ENCODE results near the gene NOS2. TPM values are rescaled to one million over a fixed set of nuclear protein-coding genes. Genes with fewer than 3 reads are reported as not detected.

NOS2 gene
- polyA plus RNA-seq, 1 donor from 2014 or later = 0.53 TPM

DNA sequence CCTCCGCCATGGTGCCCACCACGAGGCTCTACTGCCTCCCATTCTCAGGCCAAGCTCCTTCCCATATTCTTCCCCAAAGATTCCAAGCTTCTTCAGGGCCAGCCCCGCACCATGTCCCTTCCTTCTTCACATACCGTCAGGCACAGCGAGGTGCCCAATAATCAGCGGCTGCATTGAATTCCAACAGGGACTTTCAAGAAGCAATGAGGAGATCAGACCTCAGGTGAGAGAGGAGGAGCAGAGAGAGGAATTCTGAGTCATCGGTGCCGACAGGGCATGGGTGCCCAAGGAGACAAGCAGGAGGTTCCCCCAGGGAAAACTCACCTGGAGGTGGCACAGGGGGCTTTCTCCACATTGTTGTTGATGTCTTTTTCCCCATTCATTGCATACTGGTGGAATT, 2.0 kb downstream of the NOS2 start:
- Histone ChIP-seq H3F3A (ENCODE audit: insufficient read depth, low read length, poor library complexity, severe bottlenecking) (no peaks in the 10 kb centered on the region), H3K4me3 (ENCODE audit: low read length) (no peak overlapping the region), H3K9me2 (ENCODE audit: insufficient read depth, low read length) (no peaks in the 10 kb centered on the region), H3K27ac (ENCODE audit: low read length) (no peak overlapping the region), H2AFZ (ENCODE audit: low read depth, low read length) (no peak overlapping the region), H3K79me2 (replicated peaks; ENCODE audit: insufficient read depth, low read length) (no peaks in the 10 kb centered on the region), H3K27me3 (ENCODE audit: insufficient read depth, low read depth, low read length) (peaks cover 5% of the 10 kb centered on the region), H4K20me1 (ENCODE audit: insufficient read depth) (no peaks in the 10 kb centered on the region), H3K36me3 (ENCODE audit: insufficient read depth, low read length) (no peaks in the 10 kb centered on the region), H3K9me3 (ENCODE audit: low read length) (no peaks in the 10 kb centered on the region), H3K4me2 (ENCODE audit: low read length) (no peak overlapping the region), H3K9ac (ENCODE audit: low read length) (no peak overlapping the region)
- TF ChIP-seq, protein P1, sequence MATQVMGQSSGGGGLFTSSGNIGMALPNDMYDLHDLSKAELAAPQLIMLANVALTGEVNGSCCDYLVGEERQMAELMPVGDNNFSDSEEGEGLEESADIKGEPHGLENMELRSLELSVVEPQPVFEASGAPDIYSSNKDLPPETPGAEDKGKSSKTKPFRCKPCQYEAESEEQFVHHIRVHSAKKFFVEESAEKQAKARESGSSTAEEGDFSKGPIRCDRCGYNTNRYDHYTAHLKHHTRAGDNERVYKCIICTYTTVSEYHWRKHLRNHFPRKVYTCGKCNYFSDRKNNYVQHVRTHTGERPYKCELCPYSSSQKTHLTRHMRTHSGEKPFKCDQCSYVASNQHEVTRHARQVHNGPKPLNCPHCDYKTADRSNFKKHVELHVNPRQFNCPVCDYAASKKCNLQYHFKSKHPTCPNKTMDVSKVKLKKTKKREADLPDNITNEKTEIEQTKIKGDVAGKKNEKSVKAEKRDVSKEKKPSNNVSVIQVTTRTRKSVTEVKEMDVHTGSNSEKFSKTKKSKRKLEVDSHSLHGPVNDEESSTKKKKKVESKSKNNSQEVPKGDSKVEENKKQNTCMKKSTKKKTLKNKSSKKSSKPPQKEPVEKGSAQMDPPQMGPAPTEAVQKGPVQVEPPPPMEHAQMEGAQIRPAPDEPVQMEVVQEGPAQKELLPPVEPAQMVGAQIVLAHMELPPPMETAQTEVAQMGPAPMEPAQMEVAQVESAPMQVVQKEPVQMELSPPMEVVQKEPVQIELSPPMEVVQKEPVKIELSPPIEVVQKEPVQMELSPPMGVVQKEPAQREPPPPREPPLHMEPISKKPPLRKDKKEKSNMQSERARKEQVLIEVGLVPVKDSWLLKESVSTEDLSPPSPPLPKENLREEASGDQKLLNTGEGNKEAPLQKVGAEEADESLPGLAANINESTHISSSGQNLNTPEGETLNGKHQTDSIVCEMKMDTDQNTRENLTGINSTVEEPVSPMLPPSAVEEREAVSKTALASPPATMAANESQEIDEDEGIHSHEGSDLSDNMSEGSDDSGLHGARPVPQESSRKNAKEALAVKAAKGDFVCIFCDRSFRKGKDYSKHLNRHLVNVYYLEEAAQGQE (IDR thresholded peaks at IDR 0.05; ENCODE audit: borderline replicate concordance) = no peak
- TF ChIP-seq MXI1 (conservative IDR thresholded peaks at IDR 0.05; ENCODE audit: poor library complexity, severe bottlenecking) (no peak), SMC3 (conservative IDR thresholded peaks at IDR 0.05; ENCODE audit: poor library complexity) (no peak), POLR2AphosphoS5 (IDR thresholded peaks at IDR 0.05) (no peak), EP300 (conservative IDR thresholded peaks at IDR 0.05; ENCODE audit: poor library complexity, severe bottlenecking) (no peak), EZH2 (IDR thresholded peaks at IDR 0.05; ENCODE audit: borderline replicate concordance, insufficient read depth, low read length, poor library complexity, severe bottlenecking) (no peak), RAD21 (conservative IDR thresholded peaks at IDR 0.05) (no peak), TAF1 (IDR thresholded peaks at IDR 0.05; ENCODE audit: low read depth) (no peak)
- TF ChIP-seq, protein P2, sequence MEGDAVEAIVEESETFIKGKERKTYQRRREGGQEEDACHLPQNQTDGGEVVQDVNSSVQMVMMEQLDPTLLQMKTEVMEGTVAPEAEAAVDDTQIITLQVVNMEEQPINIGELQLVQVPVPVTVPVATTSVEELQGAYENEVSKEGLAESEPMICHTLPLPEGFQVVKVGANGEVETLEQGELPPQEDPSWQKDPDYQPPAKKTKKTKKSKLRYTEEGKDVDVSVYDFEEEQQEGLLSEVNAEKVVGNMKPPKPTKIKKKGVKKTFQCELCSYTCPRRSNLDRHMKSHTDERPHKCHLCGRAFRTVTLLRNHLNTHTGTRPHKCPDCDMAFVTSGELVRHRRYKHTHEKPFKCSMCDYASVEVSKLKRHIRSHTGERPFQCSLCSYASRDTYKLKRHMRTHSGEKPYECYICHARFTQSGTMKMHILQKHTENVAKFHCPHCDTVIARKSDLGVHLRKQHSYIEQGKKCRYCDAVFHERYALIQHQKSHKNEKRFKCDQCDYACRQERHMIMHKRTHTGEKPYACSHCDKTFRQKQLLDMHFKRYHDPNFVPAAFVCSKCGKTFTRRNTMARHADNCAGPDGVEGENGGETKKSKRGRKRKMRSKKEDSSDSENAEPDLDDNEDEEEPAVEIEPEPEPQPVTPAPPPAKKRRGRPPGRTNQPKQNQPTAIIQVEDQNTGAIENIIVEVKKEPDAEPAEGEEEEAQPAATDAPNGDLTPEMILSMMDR (IDR thresholded peaks at IDR 0.05; ENCODE audit: poor library complexity, severe bottlenecking) = no peak

DNA sequence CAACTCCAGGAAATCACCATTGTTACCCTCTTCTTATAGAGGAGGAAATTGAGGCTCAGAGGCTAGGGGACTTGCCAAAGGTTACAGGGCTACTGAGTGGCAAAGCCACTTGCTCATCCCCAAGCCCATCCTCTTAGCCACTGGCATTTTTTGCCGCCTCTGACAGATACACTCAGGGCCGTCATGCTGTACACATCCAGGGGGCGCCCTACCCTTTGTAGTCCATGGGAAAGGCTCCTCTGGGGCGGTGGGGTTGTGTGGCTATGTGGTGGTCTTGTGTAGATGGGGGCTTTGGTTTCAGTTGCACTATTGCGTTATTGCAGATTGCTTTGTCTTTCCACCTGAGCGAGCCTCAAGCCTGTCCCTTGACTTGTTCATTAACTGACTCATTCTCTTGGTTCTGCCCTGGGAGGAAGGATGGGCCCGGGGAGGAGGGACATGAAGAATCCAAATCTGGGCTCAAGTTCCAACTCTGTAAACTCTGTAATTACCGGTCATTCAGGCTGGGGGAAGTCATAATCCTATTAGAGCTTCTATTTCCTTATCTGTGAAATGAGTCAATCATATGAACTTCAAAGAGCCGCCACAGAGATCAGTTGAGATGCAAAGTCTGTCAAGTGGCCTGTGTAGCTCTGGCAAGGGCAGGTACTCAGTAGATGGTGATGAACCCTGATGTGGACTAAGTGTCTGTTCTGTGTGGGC, 2.8 kb downstream of the NOS2 start:
- no peaks in the 10 kb centered on the region for H4K20me1 ChIP-seq (ENCODE audit: insufficient read depth)
- no peak for TF ChIP-seq TAF1 (IDR thresholded peaks at IDR 0.05; ENCODE audit: low read depth)
- no peak for TF ChIP-seq RAD21 (conservative IDR thresholded peaks at IDR 0.05)
- TF ChIP-seq EP300 (conservative IDR thresholded peaks at IDR 0.05; ENCODE audit: poor library complexity, severe bottlenecking) = no peak
- TF ChIP-seq, protein P1 (IDR thresholded peaks at IDR 0.05; ENCODE audit: borderline replicate concordance) = no peak
- no peak for TF ChIP-seq SMC3 (conservative IDR thresholded peaks at IDR 0.05; ENCODE audit: poor library complexity)
- no peak for TF ChIP-seq POLR2AphosphoS5 (IDR thresholded peaks at IDR 0.05)
- H3K9me2 ChIP-seq (ENCODE audit: insufficient read depth, low read length) = no peaks in the 10 kb centered on the region
- H3K4me2 ChIP-seq (ENCODE audit: low read length) = no peak overlapping the region
- H3K9me3 ChIP-seq (ENCODE audit: low read length) = no peaks in the 10 kb centered on the region
- H3K36me3 ChIP-seq (ENCODE audit: insufficient read depth, low read length) = no peaks in the 10 kb centered on the region
- no peaks in the 10 kb centered on the region for H3F3A ChIP-seq (ENCODE audit: insufficient read depth, low read length, poor library complexity, severe bottlenecking)
- no peak overlapping the region for H2AFZ ChIP-seq (ENCODE audit: low read depth, low read length)
- no peak overlapping the region for H3K4me3 ChIP-seq (ENCODE audit: low read length)
- no peak overlapping the region for H3K9ac ChIP-seq (ENCODE audit: low read length)
- H3K79me2 ChIP-seq (replicated peaks; ENCODE audit: insufficient read depth, low read length) = no peaks in the 10 kb centered on the region
- peaks cover 5% of the 10 kb centered on the region for H3K27me3 ChIP-seq (ENCODE audit: insufficient read depth, low read depth, low read length)
- no peak overlapping the region for H3K27ac ChIP-seq (ENCODE audit: low read length)

Data from neural cell (in vitro differentiated cells).